ENCODE results near the gene FAM174C.

- TF ChIP-seq CTCF (IDR thresholded peaks at IDR 0.05) = no peak
- no peak for TF ChIP-seq POLR2A (IDR thresholded peaks at IDR 0.05)
Observed at GRCh38 chr19:1247748-1248138, 27.6 kb upstream of the FAM174C start.
